ENCODE results near the gene SELENON. TPM values are rescaled to one million over a fixed set of nuclear protein-coding genes. Genes with fewer than 3 reads are reported as not detected.

Gene SELENON
- total RNA-seq, 1 donor from 2014 or later = 64.1 TPM

DNA sequence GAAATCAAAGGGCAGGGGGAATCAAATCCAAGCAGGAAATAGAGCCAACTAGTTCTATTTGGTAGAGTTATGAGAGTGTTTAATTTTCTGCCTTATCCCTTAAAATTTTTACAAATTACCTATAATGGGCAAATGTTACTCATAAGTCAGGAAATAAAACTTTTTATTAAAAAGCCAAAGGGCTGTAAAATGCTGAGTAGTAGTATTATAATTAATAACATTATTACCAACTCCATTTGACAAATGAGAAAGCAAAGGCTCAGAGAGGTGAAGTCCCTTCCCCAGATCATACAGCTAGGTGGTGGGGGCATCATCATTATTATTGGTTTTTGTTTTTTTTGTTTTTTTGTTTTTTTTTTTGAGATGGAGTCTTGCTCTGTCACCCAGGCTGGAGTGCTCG lies 3.4 kb downstream of the SELENON start:
- Mint-ChIP-seq H3K27ac (ENCODE audit: unreplicated experiment) (no peak overlapping the region), H3K4me1 (ENCODE audit: low read depth, unreplicated experiment) (peaks cover 9% of the 10 kb centered on the region), H3K27me3 (ENCODE audit: low read depth, unreplicated experiment) (no peaks in the 10 kb centered on the region), H3K9me3 (ENCODE audit: unreplicated experiment) (no peaks in the 10 kb centered on the region), H3K4me3 (ENCODE audit: unreplicated experiment) (no peak overlapping the region), H3K36me3 (ENCODE audit: low read depth, unreplicated experiment) (peaks cover 11% of the 10 kb centered on the region)
- peaks cover 26% of the 10 kb centered on the region for H4K20me1 ChIP-seq (ENCODE audit: insufficient read depth, low read length)
- no peak overlapping the region for H3K4me3 ChIP-seq (ENCODE audit: insufficient read depth, low read depth, low read length)
- H3K4me1 ChIP-seq (ENCODE audit: insufficient read depth, low read length) = peaks cover 28% of the 10 kb centered on the region
- peaks cover 15% of the 10 kb centered on the region for H3K79me2 ChIP-seq (ENCODE audit: insufficient read depth, low read length)
- peaks cover 5% of the 10 kb centered on the region for H3K36me3 ChIP-seq (ENCODE audit: insufficient read depth, low read length)
- TF ChIP-seq, protein P1, sequence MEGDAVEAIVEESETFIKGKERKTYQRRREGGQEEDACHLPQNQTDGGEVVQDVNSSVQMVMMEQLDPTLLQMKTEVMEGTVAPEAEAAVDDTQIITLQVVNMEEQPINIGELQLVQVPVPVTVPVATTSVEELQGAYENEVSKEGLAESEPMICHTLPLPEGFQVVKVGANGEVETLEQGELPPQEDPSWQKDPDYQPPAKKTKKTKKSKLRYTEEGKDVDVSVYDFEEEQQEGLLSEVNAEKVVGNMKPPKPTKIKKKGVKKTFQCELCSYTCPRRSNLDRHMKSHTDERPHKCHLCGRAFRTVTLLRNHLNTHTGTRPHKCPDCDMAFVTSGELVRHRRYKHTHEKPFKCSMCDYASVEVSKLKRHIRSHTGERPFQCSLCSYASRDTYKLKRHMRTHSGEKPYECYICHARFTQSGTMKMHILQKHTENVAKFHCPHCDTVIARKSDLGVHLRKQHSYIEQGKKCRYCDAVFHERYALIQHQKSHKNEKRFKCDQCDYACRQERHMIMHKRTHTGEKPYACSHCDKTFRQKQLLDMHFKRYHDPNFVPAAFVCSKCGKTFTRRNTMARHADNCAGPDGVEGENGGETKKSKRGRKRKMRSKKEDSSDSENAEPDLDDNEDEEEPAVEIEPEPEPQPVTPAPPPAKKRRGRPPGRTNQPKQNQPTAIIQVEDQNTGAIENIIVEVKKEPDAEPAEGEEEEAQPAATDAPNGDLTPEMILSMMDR (IDR thresholded peaks at IDR 0.05; ENCODE audit: insufficient read depth, low read depth, low read length) = no peak
- no peak for TF ChIP-seq EZH2 (IDR thresholded peaks at IDR 0.05; ENCODE audit: insufficient read depth, low read length)
- no peaks in the 10 kb centered on the region for H3K27me3 ChIP-seq (ENCODE audit: insufficient read depth, low read length)
- DNase-seq (ENCODE audit: low read depth) (no peak), FAIRE-seq (no peak)
- H3K4me2 ChIP-seq (ENCODE audit: low read length) = no peak overlapping the region
- no peak overlapping the region for H3K9ac ChIP-seq (ENCODE audit: low read length)
- H3K27ac ChIP-seq (ENCODE audit: low read depth, low read length) = no peak overlapping the region
- no peak overlapping the region for H2AFZ ChIP-seq (ENCODE audit: low read depth, low read length)
- no peaks in the 10 kb centered on the region for H3K9me3 ChIP-seq (ENCODE audit: insufficient read depth, low read depth, low read length)

DNA sequence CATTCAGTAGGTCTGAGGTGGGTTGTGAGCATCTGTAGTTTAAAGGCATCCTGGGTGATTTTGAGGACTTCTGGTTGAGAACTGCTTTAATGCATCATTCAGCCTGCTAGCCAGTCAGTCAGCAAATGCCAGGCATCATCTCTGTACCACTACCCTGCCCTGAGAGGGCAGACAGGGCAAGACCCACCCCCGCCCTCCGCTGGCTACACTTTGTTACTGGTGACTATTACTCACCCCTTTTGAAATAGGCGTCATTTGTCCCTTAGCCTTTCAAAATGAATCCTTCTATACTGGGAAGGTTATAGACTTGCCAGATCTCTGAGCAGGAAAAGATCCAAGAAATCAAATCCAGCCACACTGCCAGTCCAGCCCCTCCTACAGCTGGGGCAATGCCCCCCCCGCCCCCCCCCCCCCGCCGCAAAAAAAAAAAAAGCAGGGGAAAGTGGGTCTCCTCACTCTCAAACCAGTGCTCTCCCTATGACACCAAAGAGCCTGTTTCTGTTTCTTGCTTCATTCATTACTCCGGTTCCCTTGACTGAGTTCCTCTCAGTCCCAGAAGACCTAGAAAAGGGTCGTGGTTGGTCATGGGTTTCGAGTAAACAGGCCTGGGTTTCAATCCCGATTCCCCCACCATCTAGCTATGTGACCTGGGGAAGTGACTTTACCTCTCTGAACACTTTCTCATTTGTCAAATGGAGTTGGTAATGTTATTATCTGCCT lies 4.4 kb downstream of the SELENON start:
- H3K27ac ChIP-seq (ENCODE audit: low read depth, low read length) = no peak overlapping the region
- peaks cover 28% of the 10 kb centered on the region for H3K4me1 ChIP-seq (ENCODE audit: insufficient read depth, low read length)
- H3K79me2 ChIP-seq (ENCODE audit: insufficient read depth, low read length) = peaks cover 15% of the 10 kb centered on the region
- no peak overlapping the region for H3K4me3 ChIP-seq (ENCODE audit: insufficient read depth, low read depth, low read length)
- Mint-ChIP-seq H3K27me3 (ENCODE audit: low read depth, unreplicated experiment) (no peaks in the 10 kb centered on the region), H3K4me3 (ENCODE audit: unreplicated experiment) (no peak overlapping the region), H3K27ac (ENCODE audit: unreplicated experiment) (no peak overlapping the region), H3K36me3 (ENCODE audit: low read depth, unreplicated experiment) (peaks cover 14% of the 10 kb centered on the region), H3K9me3 (ENCODE audit: unreplicated experiment) (no peaks in the 10 kb centered on the region), H3K4me1 (ENCODE audit: low read depth, unreplicated experiment) (peaks cover 9% of the 10 kb centered on the region)
- TF ChIP-seq, protein P1 (IDR thresholded peaks at IDR 0.05; ENCODE audit: insufficient read depth, low read depth, low read length) = no peak
- no peak for TF ChIP-seq EZH2 (IDR thresholded peaks at IDR 0.05; ENCODE audit: insufficient read depth, low read length)
- H3K27me3 ChIP-seq (ENCODE audit: insufficient read depth, low read length) = no peaks in the 10 kb centered on the region
- H4K20me1 ChIP-seq (ENCODE audit: insufficient read depth, low read length) = peaks cover 26% of the 10 kb centered on the region
- H3K4me2 ChIP-seq (ENCODE audit: low read length) = peak overlapping the region; percentile 25
- no peak overlapping the region for H3K9ac ChIP-seq (ENCODE audit: low read length)
- H3K36me3 ChIP-seq (ENCODE audit: insufficient read depth, low read length) = peaks cover 5% of the 10 kb centered on the region
- peak; percentile 66 for FAIRE-seq
- no peaks in the 10 kb centered on the region for H3K9me3 ChIP-seq (ENCODE audit: insufficient read depth, low read depth, low read length)
- peak; percentile 46 for DNase-seq (ENCODE audit: low read depth)
- no peak overlapping the region for H2AFZ ChIP-seq (ENCODE audit: low read depth, low read length)
